Measurements from ENCODE around the gene ZBTB2.
"Not testable (repeated sequence)": the region's sequence is repeated elsewhere in the genome, so short reads cannot be mapped to it uniquely, and the experiment has no call there.

ZBTB2 gene

GRCh38 chr6:151370509-151371078 lies 20.8 kb downstream of the ZBTB2 start:
- peak; percentile 28 for DNase-seq (ENCODE audit: low read depth)

- DNase-seq (ENCODE audit: low read depth), result no peak
Observed at GRCh38 chr6:151365233-151365632, 26.1 kb downstream of the ZBTB2 start.

GRCh38 chr6:151359486-151359885 lies 31.9 kb downstream of the ZBTB2 start:
- no peak for DNase-seq (ENCODE audit: low read depth)

- DNase-seq (ENCODE audit: low read depth), result no peak
Observed at GRCh38 chr6:151358475-151358874, 32.9 kb downstream of the ZBTB2 start.

GRCh38 chr6:151357758-151358436 lies 33.5 kb downstream of the ZBTB2 start:
- no peak for DNase-seq (ENCODE audit: low read depth)

GRCh38 chr6:151356983-151357382 lies 34.4 kb downstream of the ZBTB2 start:
- DNase-seq (ENCODE audit: low read depth), result not testable (repeated sequence)

GRCh38 chr6:151353795-151354194 lies 37.6 kb downstream of the ZBTB2 start:
- DNase-seq (ENCODE audit: low read depth), result no peak

- no peak for DNase-seq (ENCODE audit: low read depth)
Observed at GRCh38 chr6:151352410-151353396, 38.7 kb downstream of the ZBTB2 start.

GRCh38 chr6:151351731-151352130 lies 39.6 kb downstream of the ZBTB2 start:
- no peak for DNase-seq (ENCODE audit: low read depth)

- DNase-seq (ENCODE audit: low read depth), result no peak
Observed at GRCh38 chr6:151351146-151351700, 40.1 kb downstream of the ZBTB2 start.

- no peak for DNase-seq (ENCODE audit: low read depth)
Observed at GRCh38 chr6:151350442-151351145, 40.8 kb downstream of the ZBTB2 start.

GRCh38 chr6:151349651-151350270 lies 41.6 kb downstream of the ZBTB2 start:
- DNase-seq (ENCODE audit: low read depth), result no peak

- not testable (repeated sequence) for DNase-seq (ENCODE audit: low read depth)
Observed at GRCh38 chr6:151342750-151343149, 48.6 kb downstream of the ZBTB2 start.

GRCh38 chr6:151341476-151342195 lies 49.7 kb downstream of the ZBTB2 start:
- DNase-seq (ENCODE audit: low read depth), result no peak

GRCh38 chr6:151340219-151340978 lies 51.0 kb downstream of the ZBTB2 start:
- no peak for DNase-seq (ENCODE audit: low read depth)

GRCh38 chr6:151339369-151339768 lies 52.0 kb downstream of the ZBTB2 start:
- DNase-seq (ENCODE audit: low read depth), result no peak

GRCh38 chr6:151338651-151339200 lies 52.6 kb downstream of the ZBTB2 start:
- DNase-seq (ENCODE audit: low read depth), result no peak

GRCh38 chr6:151335930-151336329 lies 55.4 kb downstream of the ZBTB2 start:
- DNase-seq (ENCODE audit: low read depth), result no peak

- peak; percentile 19 for DNase-seq (ENCODE audit: low read depth)
Observed at GRCh38 chr6:151330130-151330696, 61.1 kb downstream of the ZBTB2 start.

Measured in ELR (cell line).